ENCODE measurements around the gene ROCK1. TPM values are rescaled to one million over a fixed set of nuclear protein-coding genes. Genes with fewer than 3 reads are reported as not detected.

ROCK1 gene
- total RNA-seq, 4 donors from 2014 or later, result 50.2 to 99.1 (median 58.7) TPM

DNA sequence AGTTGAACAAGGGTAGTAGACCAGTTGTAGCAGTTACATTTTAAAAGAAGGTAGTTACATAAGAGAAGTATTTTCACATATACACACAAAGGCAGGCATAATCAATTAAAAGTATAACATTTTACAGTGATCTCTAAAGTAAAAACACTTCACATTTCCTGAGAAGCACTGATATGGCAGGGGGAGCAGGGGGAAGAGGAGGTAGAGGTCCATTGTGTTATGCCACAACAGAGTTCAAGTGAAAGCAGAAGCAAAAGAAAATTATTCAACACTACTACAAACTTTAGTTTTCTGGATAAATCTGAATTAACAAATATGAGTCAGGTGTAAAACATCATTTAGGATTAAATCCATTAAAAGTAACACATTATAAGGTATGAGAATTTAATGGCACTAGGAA, 38.4 kb downstream of the ROCK1 start:
- TF ChIP-seq, protein P1, sequence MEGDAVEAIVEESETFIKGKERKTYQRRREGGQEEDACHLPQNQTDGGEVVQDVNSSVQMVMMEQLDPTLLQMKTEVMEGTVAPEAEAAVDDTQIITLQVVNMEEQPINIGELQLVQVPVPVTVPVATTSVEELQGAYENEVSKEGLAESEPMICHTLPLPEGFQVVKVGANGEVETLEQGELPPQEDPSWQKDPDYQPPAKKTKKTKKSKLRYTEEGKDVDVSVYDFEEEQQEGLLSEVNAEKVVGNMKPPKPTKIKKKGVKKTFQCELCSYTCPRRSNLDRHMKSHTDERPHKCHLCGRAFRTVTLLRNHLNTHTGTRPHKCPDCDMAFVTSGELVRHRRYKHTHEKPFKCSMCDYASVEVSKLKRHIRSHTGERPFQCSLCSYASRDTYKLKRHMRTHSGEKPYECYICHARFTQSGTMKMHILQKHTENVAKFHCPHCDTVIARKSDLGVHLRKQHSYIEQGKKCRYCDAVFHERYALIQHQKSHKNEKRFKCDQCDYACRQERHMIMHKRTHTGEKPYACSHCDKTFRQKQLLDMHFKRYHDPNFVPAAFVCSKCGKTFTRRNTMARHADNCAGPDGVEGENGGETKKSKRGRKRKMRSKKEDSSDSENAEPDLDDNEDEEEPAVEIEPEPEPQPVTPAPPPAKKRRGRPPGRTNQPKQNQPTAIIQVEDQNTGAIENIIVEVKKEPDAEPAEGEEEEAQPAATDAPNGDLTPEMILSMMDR (IDR thresholded peaks at IDR 0.05), result no peak
- DNase-seq (ENCODE audit: low spot score) (no peak), ATAC-seq (ENCODE audit: low FRiP score) (no peak)

DNA sequence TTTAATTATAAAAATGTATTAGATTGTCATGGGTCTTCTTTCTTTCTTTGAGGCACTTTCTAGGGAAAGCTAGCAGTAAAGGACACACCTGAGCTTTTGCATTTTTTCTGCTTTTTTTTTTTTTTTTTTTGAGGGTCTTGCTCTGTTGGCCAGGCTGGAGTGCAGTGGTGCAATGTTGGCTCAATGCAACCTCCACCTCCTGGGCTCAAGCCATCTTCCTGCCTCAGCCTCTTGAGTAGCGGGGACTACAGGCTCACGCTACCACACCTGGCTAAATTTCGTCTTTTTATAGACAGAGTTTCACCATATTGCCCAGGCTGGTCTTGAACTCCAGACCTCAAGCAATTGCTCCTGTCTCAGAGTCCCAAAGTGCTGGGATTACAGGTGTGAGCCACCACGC, 40.5 kb downstream of the ROCK1 start:
- TF ChIP-seq, protein P1 (IDR thresholded peaks at IDR 0.05), result no peak
- ATAC-seq (ENCODE audit: low FRiP score) (no peak), DNase-seq (ENCODE audit: low spot score) (no peak)

DNA sequence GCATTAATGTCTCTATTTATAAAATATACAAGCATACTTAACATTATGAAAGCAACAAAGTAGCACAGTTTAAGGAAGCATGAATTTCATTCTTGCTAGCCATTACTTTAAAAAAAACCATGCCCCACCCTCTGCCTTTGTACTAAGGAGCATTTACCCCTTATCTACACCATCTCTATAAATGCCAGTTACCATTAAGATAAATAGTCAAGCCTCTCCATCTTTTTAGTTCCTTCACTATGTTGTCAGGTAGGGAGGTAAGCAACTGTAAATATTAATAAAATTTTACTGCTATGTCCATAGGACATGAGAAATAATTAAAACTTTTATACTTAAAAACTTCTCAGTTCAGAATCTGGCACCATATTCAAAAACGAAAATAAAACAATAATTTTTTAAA, 42.1 kb downstream of the ROCK1 start:
- TF ChIP-seq, protein P1 (IDR thresholded peaks at IDR 0.05), result no peak
- DNase-seq (ENCODE audit: low spot score), result no peak
- no peak for ATAC-seq (ENCODE audit: low FRiP score)

DNA sequence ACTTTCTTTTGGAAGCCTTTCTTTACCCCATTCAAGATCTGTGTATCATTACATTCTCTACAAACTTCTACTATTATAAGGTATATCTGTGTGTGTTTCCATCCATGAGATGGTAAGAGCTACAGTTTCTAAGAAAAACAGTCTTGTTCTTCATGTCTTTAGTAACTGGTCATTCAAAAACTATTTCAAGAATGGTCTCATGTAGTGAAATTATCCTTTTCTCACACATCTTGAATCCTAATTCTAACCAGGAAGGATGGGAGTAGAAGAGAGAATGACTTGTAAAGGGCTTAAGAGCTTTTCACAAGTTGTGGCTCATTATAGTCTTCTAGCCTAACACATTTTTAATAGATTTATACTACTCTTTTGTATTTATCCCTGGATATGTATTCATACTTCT, 47.3 kb downstream of the ROCK1 start:
- ATAC-seq (ENCODE audit: low FRiP score) (no peak), DNase-seq (ENCODE audit: low spot score) (no peak)
- TF ChIP-seq, protein P1 (IDR thresholded peaks at IDR 0.05), result no peak

DNA sequence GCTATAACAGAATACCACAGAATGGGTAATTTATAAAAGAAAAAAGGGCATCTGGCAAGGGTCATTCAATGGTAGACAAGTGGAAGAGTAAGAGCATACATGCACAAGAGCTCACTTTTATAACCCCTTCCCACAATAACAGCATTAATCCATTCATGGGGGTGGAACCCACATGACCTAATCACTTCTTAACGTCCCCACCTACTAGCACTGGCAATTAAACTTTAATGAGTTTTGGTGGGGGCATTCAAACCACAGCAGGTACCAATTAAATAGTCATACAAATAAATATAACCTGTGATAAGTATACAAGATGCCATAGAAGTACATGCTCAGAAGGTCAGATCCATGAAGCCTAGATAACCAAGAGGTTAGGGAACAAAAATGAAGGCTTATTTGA, 48.6 kb downstream of the ROCK1 start:
- ATAC-seq (ENCODE audit: low FRiP score) (no peak), DNase-seq (ENCODE audit: low spot score) (no peak)
- TF ChIP-seq, protein P1 (IDR thresholded peaks at IDR 0.05), result no peak

DNA sequence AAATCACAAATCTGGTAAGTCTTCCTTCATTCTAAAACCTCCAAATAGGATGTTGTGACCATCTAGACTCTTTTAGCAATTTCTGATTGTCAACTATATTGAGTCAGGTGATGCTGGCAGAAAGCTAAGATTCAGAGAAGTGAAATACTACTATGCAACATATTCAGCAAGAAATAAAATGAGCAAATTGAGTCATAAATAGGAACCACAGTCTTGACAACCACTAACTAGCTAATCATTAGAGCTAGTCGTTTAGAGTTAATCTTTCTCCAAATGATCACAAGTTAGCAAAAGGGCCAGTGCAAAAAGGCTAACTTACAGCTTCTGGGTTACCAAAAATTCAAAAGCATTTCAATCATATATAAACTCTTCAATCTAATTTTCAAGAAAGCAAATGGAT, 54.5 kb downstream of the ROCK1 start:
- no peak for ATAC-seq (ENCODE audit: low FRiP score)
- TF ChIP-seq, protein P1 (IDR thresholded peaks at IDR 0.05), result no peak
- DNase-seq (ENCODE audit: low spot score), result no peak

DNA sequence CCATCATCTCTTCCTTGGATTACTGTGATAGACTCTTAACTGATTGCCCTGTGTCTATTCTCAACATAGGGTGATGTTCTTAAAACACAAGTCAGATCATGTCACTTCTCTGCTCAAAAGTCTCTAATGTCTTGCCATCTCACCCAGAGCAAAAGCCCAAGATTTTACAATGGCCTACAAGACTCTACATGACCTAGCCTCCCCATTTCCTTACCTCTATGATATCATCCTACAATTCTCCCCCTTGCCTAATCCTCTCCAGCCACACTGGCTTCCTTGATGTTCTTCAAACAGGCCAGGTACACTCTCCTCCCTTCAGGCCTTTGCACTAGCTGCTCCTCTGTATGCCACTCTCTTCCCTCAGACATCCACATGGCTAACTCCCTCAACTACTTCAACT, 55.1 kb downstream of the ROCK1 start:
- no peak for DNase-seq (ENCODE audit: low spot score)
- ATAC-seq (ENCODE audit: low FRiP score), result no peak
- TF ChIP-seq, protein P1 (IDR thresholded peaks at IDR 0.05), result no peak

All from omental fat pad (tissue), 4 donors.